Type B pancreatic cell (in vitro differentiated cells): ENCODE data around the gene RIMS1. TPM values are rescaled to one million over a fixed set of nuclear protein-coding genes. Genes with fewer than 3 reads are reported as not detected.

Experiments used
- DNase-seq: peaks from one replicate; pipeline ENCODE4 v3.0.0; 2021; ENCODE audit warnings: mixed read lengths; ENCODE audit not compliant: unreplicated experiment; ENCODE audit errors: extremely low spot score
- H3K27ac Mint-ChIP-seq: 2 replicates; pipeline ENCODE4 v1.8.0; 2021; ENCODE audit warnings: mild to moderate bottlenecking, mixed read lengths
- H3K27me3 Mint-ChIP-seq: 2 replicates; pipeline ENCODE4 v1.8.0; 2021; ENCODE audit warnings: mixed read lengths
- H3K36me3 Mint-ChIP-seq: 2 replicates; pipeline ENCODE4 v1.8.0; 2021; ENCODE audit warnings: mixed read lengths
- H3K4me1 Mint-ChIP-seq: one replicate; pipeline ENCODE4 v1.8.0; 2021; ENCODE audit warnings: mixed read lengths; ENCODE audit not compliant: unreplicated experiment
- H3K4me3 Mint-ChIP-seq: 2 replicates; pipeline ENCODE4 v1.8.0; 2021; ENCODE audit warnings: mild to moderate bottlenecking, mixed read lengths
- H3K9me3 Mint-ChIP-seq: 2 replicates; pipeline ENCODE4 v1.8.0; 2021; ENCODE audit warnings: mixed read lengths
- total RNA-seq: library from RNA; stranded (reverse); gene quantifications from 2 replicates; pipeline ENCODE4 v1.2.1, GENCODE V29; 2021; ENCODE audit warnings: low replicate concordance
- TF ChIP-seq, protein P1 (sequence below): fragments of 200-600 bp; sonication (generic); conservative IDR thresholded peaks from 2 replicates; pipeline ENCODE4 v1.5.0; 2021; ENCODE audit warnings: antibody characterized with exemption, mild to moderate bottlenecking

The RIMS1 gene
- total RNA-seq, 1 donor from 2014 or later: 5.9 TPM

- TF ChIP-seq, protein P1, sequence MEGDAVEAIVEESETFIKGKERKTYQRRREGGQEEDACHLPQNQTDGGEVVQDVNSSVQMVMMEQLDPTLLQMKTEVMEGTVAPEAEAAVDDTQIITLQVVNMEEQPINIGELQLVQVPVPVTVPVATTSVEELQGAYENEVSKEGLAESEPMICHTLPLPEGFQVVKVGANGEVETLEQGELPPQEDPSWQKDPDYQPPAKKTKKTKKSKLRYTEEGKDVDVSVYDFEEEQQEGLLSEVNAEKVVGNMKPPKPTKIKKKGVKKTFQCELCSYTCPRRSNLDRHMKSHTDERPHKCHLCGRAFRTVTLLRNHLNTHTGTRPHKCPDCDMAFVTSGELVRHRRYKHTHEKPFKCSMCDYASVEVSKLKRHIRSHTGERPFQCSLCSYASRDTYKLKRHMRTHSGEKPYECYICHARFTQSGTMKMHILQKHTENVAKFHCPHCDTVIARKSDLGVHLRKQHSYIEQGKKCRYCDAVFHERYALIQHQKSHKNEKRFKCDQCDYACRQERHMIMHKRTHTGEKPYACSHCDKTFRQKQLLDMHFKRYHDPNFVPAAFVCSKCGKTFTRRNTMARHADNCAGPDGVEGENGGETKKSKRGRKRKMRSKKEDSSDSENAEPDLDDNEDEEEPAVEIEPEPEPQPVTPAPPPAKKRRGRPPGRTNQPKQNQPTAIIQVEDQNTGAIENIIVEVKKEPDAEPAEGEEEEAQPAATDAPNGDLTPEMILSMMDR: no peak
- H3K4me1 Mint-ChIP-seq: peaks cover 22% of the 10 kb centered on the region
- H3K27ac Mint-ChIP-seq: no peak overlapping the region
- no peak overlapping the region for H3K4me3 Mint-ChIP-seq
- H3K36me3 Mint-ChIP-seq: no peaks in the 10 kb centered on the region
- H3K27me3 Mint-ChIP-seq: peaks cover 4% of the 10 kb centered on the region
- H3K9me3 Mint-ChIP-seq: no peaks in the 10 kb centered on the region
- DNase-seq: no peak
These were observed 535.0 kb downstream of the RIMS1 start for GRCh38 chr6:72421387-72421786.

DNA sequence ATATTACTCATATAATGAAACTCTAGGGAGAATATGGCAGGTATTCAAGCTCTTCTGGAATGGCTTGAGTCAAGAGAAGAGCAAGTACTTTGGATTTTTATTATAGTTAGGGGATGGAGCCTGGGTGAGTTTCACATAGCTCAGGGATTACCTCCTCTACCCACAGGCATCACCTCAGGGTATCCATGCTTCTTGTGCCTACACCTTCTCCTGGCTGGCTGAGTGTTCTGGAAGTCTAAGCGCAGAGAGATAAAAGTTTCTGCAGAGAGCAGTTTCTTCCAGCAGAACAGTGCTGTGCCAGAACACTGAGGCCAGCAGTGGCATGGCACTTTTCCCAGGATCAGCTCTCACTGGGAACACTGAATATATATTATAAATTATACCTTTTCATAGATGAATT lies 535.8 kb downstream of the RIMS1 start:
- no peaks in the 10 kb centered on the region for H3K9me3 Mint-ChIP-seq
- no peaks in the 10 kb centered on the region for H3K36me3 Mint-ChIP-seq

GRCh38 chr6:72424476-72424875 lies 538.1 kb downstream of the RIMS1 start:
- no peaks in the 10 kb centered on the region for H3K9me3 Mint-ChIP-seq
- DNase-seq: no peak
- H3K27me3 Mint-ChIP-seq: no peaks in the 10 kb centered on the region
- H3K4me1 Mint-ChIP-seq: peaks cover 10% of the 10 kb centered on the region
- TF ChIP-seq, protein P1: no peak
- H3K27ac Mint-ChIP-seq: no peak overlapping the region
- no peaks in the 10 kb centered on the region for H3K36me3 Mint-ChIP-seq
- no peak overlapping the region for H3K4me3 Mint-ChIP-seq

More for the DNA sequence above, 535.8 kb downstream of the RIMS1 start:
- Mint-ChIP-seq H3K27ac (no peak overlapping the region), H3K27me3 (no peaks in the 10 kb centered on the region), H3K4me1 (peaks cover 22% of the 10 kb centered on the region), H3K4me3 (no peak overlapping the region)
- no peak for DNase-seq
- TF ChIP-seq, protein P1: no peak

GRCh38 chr6:72425003-72425681 lies 538.8 kb downstream of the RIMS1 start:
- H3K4me1 Mint-ChIP-seq: peaks cover 10% of the 10 kb centered on the region
- H3K9me3 Mint-ChIP-seq: no peaks in the 10 kb centered on the region
- no peaks in the 10 kb centered on the region for H3K27me3 Mint-ChIP-seq
- H3K36me3 Mint-ChIP-seq: no peaks in the 10 kb centered on the region
- TF ChIP-seq, protein P1: no peak
- no peak for DNase-seq
- H3K27ac Mint-ChIP-seq: no peak overlapping the region
- H3K4me3 Mint-ChIP-seq: no peak overlapping the region

GRCh38 chr6:72440611-72441010 lies 554.3 kb downstream of the RIMS1 start:
- peaks cover 13% of the 10 kb centered on the region for H3K27me3 Mint-ChIP-seq

More at GRCh38 chr6:72440611-72441010, 554.3 kb downstream of the RIMS1 start:
- DNase-seq: no peak
- H3K4me3 Mint-ChIP-seq: no peak overlapping the region
- no peaks in the 10 kb centered on the region for H3K36me3 Mint-ChIP-seq
- H3K4me1 Mint-ChIP-seq: no peaks in the 10 kb centered on the region
- TF ChIP-seq, protein P1: no peak
- no peak overlapping the region for H3K27ac Mint-ChIP-seq
- no peaks in the 10 kb centered on the region for H3K9me3 Mint-ChIP-seq
